ENCODE data around the gene ATG2A. TPM values are rescaled to one million over a fixed set of nuclear protein-coding genes. Genes with fewer than 3 reads are reported as not detected.

The ATG2A gene
- total and polyA plus RNA-seq, 10 of the 15 experiments (the other 5 are each of a cell fraction or from before 2014, with no cell fraction given), result 0.08 to 19.0 (median 4.6) TPM

DNA sequence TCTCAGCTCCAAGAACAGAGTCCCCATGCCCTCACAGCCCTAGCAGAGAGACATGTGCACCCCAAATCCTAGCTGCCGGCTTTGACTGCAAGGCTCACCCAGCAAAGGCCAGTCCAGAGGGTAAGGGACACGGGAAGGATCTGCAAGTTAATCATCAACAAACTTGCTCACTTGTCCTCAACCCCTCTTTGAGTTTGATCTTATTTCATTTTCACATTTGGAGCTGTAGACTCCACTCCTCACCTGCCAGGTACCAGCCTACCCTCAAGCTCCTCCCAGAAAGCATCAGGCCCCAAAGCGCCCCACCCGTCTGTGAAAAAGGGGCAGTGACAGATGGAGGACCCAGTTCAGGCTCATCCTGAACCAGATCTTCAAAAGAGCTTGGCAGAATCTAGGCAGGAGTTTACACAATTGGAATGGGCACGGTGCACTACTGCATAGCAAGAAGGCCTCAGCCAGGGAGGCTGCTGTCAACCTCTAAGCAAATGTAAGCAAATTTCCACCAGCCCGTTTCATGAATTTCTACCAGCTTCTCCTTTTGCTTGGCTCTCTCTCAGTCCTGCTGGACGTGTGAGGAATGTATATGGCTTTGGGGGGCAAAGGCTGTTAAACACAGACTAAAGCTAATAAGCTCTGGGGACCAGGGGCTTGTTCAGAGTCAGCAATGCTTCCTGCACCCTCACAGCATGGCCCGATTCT is 44.1 kb downstream of the ATG2A start (continued):
- TF ChIP-seq SREBF1 (IDR thresholded peaks at IDR 0.05; ENCODE audit: low read length), result no peak
- no peak for TF ChIP-seq SREBF2 (IDR thresholded peaks at IDR 0.05; ENCODE audit: low read length)

DNA sequence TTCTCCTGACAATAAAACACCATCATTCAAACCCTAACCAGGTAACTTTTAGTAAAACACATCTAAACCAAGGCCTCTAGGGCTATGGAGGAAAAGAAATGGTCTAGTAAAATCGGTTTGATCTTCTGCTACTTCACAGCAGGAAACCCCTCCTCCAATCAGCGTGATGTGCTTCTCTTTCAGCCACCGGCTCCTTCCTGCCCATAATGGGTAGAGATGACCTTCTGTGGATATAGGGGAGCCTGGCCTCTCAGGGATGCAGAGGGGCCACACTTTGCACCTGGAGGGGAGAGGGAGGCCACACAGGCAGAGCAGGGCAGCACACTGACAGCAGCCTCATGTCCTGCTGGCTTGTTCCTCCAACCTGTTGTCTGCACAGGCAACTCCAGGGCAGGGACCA is 45.5 kb downstream of the ATG2A start:
- H3K27me3 ChIP-seq (replicated peaks in 1 of 2; ENCODE audit: control insufficient read depth in 2 of 2, insufficient read depth in 2 of 2, low read length in 1 of 2), result no peaks in the 10 kb centered on the region

More for the DNA sequence above, 45.5 kb downstream of the ATG2A start:
- WGBS (ENCODE audit: insufficient coverage, insufficient replicate concordance, low lambda C conversion rate, missing lambda C conversion rate), result 13% methylated on average over 3 of the region's 3 CpGs
- in situ Hi-C loops (cut with MboI) (no loop called here), intact Hi-C loops (cut with micrococcal nuclease; ENCODE audit: unreplicated experiment) (loop anchor here (10.0 kb wide), 1 partner anchor 843 kb away; the partner anchor contains the start of gene KAT5)
- no peak for TF ChIP-seq CBX5 (IDR thresholded peaks at IDR 0.05; ENCODE audit: low read depth)
- TF ChIP-seq POLR2A (IDR thresholded peaks at IDR 0.05; ENCODE audit: low read depth, low read length), result peak; percentile 56
- peak; percentile 84 for TF ChIP-seq NFYB (IDR thresholded peaks at IDR 0.05; ENCODE audit: insufficient read depth, low read depth, low read length)
- no peak for TF ChIP-seq MXI1 (IDR thresholded peaks at IDR 0.05; ENCODE audit: low read depth, low read length)
- 0 out of 2 replicates have a peak, but pooled peaks have one; percentile 14 for TF ChIP-seq IKZF1 (conservative IDR thresholded peaks at IDR 0.05)
- TF ChIP-seq FOS (IDR thresholded peaks at IDR 0.05; ENCODE audit: borderline replicate concordance, extremely low read depth, insufficient read length), result no peak
- no peak for TF ChIP-seq CREM (IDR thresholded peaks at IDR 0.05; ENCODE audit: low read depth)
- no peak for TF ChIP-seq YY1 (IDR thresholded peaks at IDR 0.05; ENCODE audit: low read depth, low read length)
- no peak for TF ChIP-seq NFYA (IDR thresholded peaks at IDR 0.05; ENCODE audit: borderline replicate concordance, low read depth, low read length)
- TF ChIP-seq POLR2AphosphoS5 (IDR thresholded peaks at IDR 0.05; ENCODE audit: low read length), result peak; percentile 36; the same call in 1 of the 2 replicates
- no peak for TF ChIP-seq SRF (IDR thresholded peaks at IDR 0.05; ENCODE audit: low read depth in 2 of 2, low read length in 2 of 2)
- Histone ChIP-seq H3K4me2 (ENCODE audit: control insufficient read depth, insufficient read depth) (peak overlapping the region; percentile 62), H2AFZ (ENCODE audit: control insufficient read depth, low read depth, low read length) (no peak overlapping the region), H3K4me3 (peak overlapping the region; percentile 62), H3K9ac (ENCODE audit: control insufficient read depth, insufficient read depth, low read length) (peak overlapping the region; percentile 73), H3K79me2 (ENCODE audit: control insufficient read depth, insufficient read depth, low read length) (peaks cover 94% of the 10 kb centered on the region), H3K27ac (ENCODE audit: control insufficient read depth, insufficient read depth) (peak overlapping the region; percentile 92), H3K4me1 (ENCODE audit: control insufficient read depth, insufficient read depth, low read length) (peaks cover 76% of the 10 kb centered on the region), H3K36me3 (ENCODE audit: control insufficient read depth in 2 of 2, insufficient read depth in 2 of 2, low read length in 1 of 2) (peaks cover 17 to 35% of the 10 kb centered on the region in 2 experiments), H4K20me1 (ENCODE audit: control insufficient read depth, insufficient read depth) (peaks cover 3% of the 10 kb centered on the region; the same call in 1 of the 2 replicates), H3K9me3 (replicated peaks; ENCODE audit: control insufficient read depth, insufficient read depth, low read length) (no peaks in the 10 kb centered on the region)
- ChIA-PET SMC1A (ENCODE audit: uncharacterized antibody, unreplicated experiment) (interaction anchor here (11.5 kb wide), 2 partner anchors 10 to 21 kb away, joined by 226 to 227 read pairs; no protein-coding TSS in a partner anchor), RAD21 (ENCODE audit: unreplicated experiment) (interaction anchor here (12.5 kb wide), 1 partner anchor 9 kb away, joined by 253 read pairs; no protein-coding TSS in a partner anchor), POLR2A (interaction anchor here (19.9 kb wide), 1 partner anchor 13 kb away, joined by 620 read pairs; no protein-coding TSS in a partner anchor), CTCF (interaction anchor here (2.3 to 30.0 kb wide), 2 partner anchors 15 to 16 kb away, joined by 19 to 1208 read pairs; partner anchors contain the start of gene CDC42BPG)
- ATAC-seq (peak; percentile 3; the same call in 2 of the 3 replicates), FAIRE-seq (no peak), DNase-seq (ENCODE audit: low read depth, low spot score) (no peak)
- BruUV-seq (replicated peaks), result no TSS peak
